ENCODE results near the gene CEP135.

The CEP135 gene

GRCh38 chr4:56078866-56079265 lies 130.1 kb downstream of the CEP135 start:
- peak in 8 of 14 donors; percentile 7 to 38 (median 18) for DNase-seq

- DNase-seq: no peak
These were observed 131.6 kb downstream of the CEP135 start for GRCh38 chr4:56080384-56080783.

- DNase-seq: no peak
These were observed 134.1 kb downstream of the CEP135 start for GRCh38 chr4:56082829-56083228.

Data from C1 segment of cervical spinal cord (tissue), 14 donors.